Activated CD8-positive, alpha-beta memory T cell treated with anti-CD3 and anti-CD28 coated beads, Interleukin-2, amount 10 ng/mL, durations not matched to agents 7 days and 5 days (primary cell): ENCODE data around the gene U2AF1L4. TPM values are rescaled to one million over a fixed set of nuclear protein-coding genes. Genes with fewer than 3 reads are reported as not detected.

ENCODE experiments used
- ATAC-seq: fragments of 150-1000 bp; cut with Tn5 transposase; one replicate; pipeline ENCODE4 v1.10.0; 2021; ENCODE audit warnings: moderate library complexity
- CTCF ChIA-PET: fragments of 350-600 bp; sonication (Branson Sonifier 250); formaldehyde crosslinking; loops from one replicate; lab custom pipeline; 2021; ENCODE audit warnings: antibody characterized with exemption; lab: Charles Lee
- DNase-seq: peaks from one replicate; pipeline ENCODE4 v3.0.0-alpha.2; 2020
- H3K27ac Mint-ChIP-seq: one replicate; pipeline ENCODE4 v1.8.0; 2021; ENCODE audit warnings: mild to moderate bottlenecking, mixed read lengths
- H3K27me3 Mint-ChIP-seq: one replicate; pipeline ENCODE4 v1.8.0; 2021; ENCODE audit warnings: mixed read lengths
- H3K36me3 Mint-ChIP-seq: one replicate; pipeline ENCODE4 v1.8.0; 2021; ENCODE audit warnings: mild to moderate bottlenecking, mixed read lengths
- H3K4me1 Mint-ChIP-seq: one replicate; pipeline ENCODE4 v1.8.0; 2021; ENCODE audit warnings: mixed read lengths
- H3K4me3 Mint-ChIP-seq: one replicate; pipeline ENCODE4 v1.8.0; 2021; ENCODE audit warnings: mild to moderate bottlenecking, moderate library complexity, mixed read lengths
- H3K9me3 Mint-ChIP-seq: one replicate; pipeline ENCODE4 v1.8.0; 2022; ENCODE audit warnings: low read depth, mixed read lengths
- total RNA-seq, 2 experiments: library from RNA; stranded (reverse); gene quantifications; one replicate each; pipeline ENCODE4 v1.2.3, GENCODE V29; 2021

U2AF1L4 gene
- total RNA-seq, 2 experiments from 2014 or later = 25.1 to 35.6 TPM

GRCh38 chr19:35748106-35749020 lies 3.1 kb upstream of the U2AF1L4 start, which contains the start of gene LIN37:
LIN37 (plus strand) TSS chr19:35748576; CDS start chr19:35748725, 149 bp downstream.
- H3K36me3 Mint-ChIP-seq = peaks cover 4% of the 10 kb centered on the region
- no peaks in the 10 kb centered on the region for H3K9me3 Mint-ChIP-seq
- H3K4me3 Mint-ChIP-seq = peak within 1 kb of the TSS; percentile 96
- peak; percentile 100 for DNase-seq
- H3K4me1 Mint-ChIP-seq = peaks cover 52% of the 10 kb centered on the region
- peak; percentile 77 for ATAC-seq
- CTCF ChIA-PET = interaction anchor here (0.8 to 2.2 kb wide), 11 partner anchors 8 to 184 kb away, joined by 3 to 9 read pairs (median 5); partner anchors contain the start of gene PROSER3
- H3K27ac Mint-ChIP-seq = peak within 1 kb of the TSS; percentile 96
- H3K27me3 Mint-ChIP-seq = no peaks in the 10 kb centered on the region

DNA sequence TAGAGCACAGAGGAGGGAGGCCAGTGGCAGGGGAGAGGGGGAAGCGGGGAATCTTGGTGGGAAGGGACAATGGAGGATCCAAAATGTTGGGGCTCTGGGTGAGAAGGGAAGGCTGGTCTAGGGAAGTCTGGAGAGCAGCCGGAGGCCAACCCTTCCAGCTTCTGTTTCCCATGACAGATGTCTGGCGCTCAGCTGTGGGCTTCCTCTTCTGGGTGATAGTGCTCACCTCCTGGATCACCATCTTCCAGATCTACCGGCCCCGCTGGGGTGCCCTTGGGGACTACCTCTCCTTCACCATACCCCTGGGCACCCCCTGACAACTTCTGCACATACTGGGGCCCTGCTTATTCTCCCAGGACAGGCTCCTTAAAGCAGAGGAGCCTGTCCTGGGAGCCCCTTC lies 1.3 kb upstream of the U2AF1L4 start:
- Mint-ChIP-seq H3K36me3 (peaks cover 10% of the 10 kb centered on the region), H3K9me3 (no peaks in the 10 kb centered on the region), H3K27me3 (no peaks in the 10 kb centered on the region), H3K4me1 (peaks cover 64% of the 10 kb centered on the region), H3K4me3 (peak overlapping the region; percentile 89), H3K27ac (peak overlapping the region; percentile 100)
- CTCF ChIA-PET = interaction anchor here (2.2 to 2.7 kb wide), 2 partner anchors 11 to 52 kb away, joined by 5 to 12 read pairs; partner anchors contain the start of gene PROSER3
- DNase-seq (no peak), ATAC-seq (no peak)

DNA sequence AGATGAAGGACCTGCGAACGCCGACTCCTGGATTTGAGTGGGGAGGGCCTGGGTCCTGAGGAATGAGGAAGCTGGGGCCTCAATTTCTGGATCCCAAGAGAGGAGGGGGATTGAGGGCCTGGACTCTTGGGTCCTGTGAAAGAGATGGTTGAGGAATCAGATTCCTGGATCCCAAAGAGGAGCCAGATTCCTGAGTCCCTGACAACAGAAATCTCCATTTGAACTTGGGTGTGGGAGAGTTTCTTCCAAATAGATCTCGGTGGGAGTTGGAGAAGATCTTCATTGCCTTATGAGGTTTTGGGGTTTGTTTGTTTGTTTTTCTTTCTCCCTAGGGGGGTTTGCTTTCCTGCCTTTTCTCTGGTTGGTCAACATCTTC lies 857 bp upstream of the U2AF1L4 start:
- H3K4me1 Mint-ChIP-seq = peaks cover 64% of the 10 kb centered on the region
- H3K27me3 Mint-ChIP-seq = no peaks in the 10 kb centered on the region
- CTCF ChIA-PET = interaction anchor here (0.6 to 2.7 kb wide), 6 partner anchors 15 to 1341 kb away, joined by 3 to 12 read pairs (median 4); no protein-coding TSS in a partner anchor
- peaks cover 10% of the 10 kb centered on the region for H3K36me3 Mint-ChIP-seq
- ATAC-seq = no peak
- peak overlapping the region; percentile 100 for H3K27ac Mint-ChIP-seq
- no peaks in the 10 kb centered on the region for H3K9me3 Mint-ChIP-seq
- peak overlapping the region; percentile 89 for H3K4me3 Mint-ChIP-seq
- no peak for DNase-seq

DNA sequence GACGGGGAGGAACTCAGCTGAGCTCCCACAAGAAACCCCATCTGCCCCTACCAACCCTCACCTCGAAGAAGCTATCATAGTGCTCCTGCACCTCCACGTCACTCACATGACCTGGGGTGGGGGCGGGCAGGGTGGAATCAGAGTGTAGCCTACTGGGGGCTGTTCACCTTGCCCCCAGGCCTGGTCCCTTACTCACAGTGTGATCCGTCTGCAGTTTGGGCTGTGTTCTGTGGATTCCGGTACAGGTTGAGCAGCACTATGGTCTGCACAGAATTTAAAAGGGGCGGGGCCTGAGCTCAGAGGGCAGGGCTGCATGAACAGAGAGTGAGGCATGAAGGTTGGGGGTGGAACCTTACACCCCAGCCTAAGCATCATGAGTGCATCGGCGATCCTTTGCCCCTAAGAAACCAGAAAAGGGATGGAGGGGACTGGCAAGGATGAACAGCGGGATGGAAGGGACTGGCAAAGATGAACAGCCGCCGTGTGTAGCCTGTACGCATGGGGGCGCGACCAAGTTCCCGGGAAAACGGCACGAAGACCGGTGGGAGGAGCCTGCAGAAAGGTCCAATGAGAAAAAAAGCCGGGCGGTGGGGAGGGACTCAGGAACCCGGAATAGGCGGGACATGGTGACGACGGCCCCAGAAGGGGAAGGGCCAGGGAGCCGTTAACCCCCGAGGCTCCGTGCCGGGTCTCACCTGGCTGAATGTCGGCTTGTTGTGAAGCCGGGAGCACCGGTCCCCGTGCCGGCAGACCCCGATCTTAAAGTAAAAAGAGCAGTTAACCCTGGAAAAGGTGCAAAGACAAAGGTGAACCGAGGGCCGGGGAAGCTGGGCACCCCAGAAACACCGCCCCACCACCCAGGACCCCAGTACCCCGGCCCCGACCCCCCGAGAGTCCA lies 539 bp downstream of the U2AF1L4 start:
- ATAC-seq (peak; percentile 58), DNase-seq (peak; percentile 97)
- Mint-ChIP-seq H3K4me1 (peaks cover 61% of the 10 kb centered on the region), H3K4me3 (peak overlapping the region; percentile 89), H3K36me3 (peaks cover 10% of the 10 kb centered on the region), H3K27me3 (no peaks in the 10 kb centered on the region), H3K9me3 (no peaks in the 10 kb centered on the region), H3K27ac (peak overlapping the region; percentile 100)
- CTCF ChIA-PET = interaction anchor here (0.9 to 2.7 kb wide), 10 partner anchors 16 to 159 kb away, joined by 3 to 12 read pairs (median 4); no protein-coding TSS in a partner anchor

DNA sequence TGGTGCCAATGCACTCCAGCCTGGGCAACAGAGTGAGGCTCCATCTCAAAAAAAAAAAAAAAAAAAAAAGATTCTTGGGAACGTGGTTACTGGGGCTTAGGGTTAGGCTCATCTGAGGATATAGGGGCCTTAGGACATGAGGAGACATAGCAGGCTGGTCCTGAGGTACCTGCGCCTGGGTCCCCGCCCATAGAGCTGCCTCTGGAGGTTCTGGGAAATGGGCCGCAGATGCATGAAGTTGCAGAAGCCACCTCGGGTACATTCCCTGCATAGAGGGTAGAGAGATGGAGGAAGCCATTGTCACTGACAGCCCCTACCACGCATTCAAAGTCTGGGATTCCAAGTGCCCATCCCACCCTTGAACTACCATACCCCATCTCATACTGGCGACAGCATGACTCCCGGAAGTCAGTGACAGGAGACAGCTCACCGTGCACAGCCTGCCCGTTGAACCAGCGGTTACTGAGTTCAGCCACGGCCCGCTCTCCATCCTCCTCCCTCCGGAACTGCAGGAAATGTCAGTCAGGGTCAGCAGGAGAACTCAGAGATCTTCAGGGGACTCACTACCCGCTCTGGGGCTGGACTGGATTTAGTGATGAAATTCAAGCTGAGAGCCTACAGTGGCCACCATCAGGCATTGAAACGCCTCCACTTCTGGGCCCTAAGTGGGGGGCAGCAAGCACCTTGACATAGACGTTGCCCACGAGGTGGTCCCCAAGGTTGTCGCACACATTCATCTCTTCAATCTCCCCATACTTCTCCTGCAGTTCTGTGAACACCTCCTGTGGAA lies 1.4 kb downstream of the U2AF1L4 start:
- CTCF ChIA-PET = interaction anchor here (1.2 to 2.7 kb wide), 6 partner anchors 31 to 160 kb away, joined by 3 to 12 read pairs (median 5); no protein-coding TSS in a partner anchor
- peak overlapping the region; percentile 89 for H3K4me3 Mint-ChIP-seq
- no peaks in the 10 kb centered on the region for H3K9me3 Mint-ChIP-seq
- H3K4me1 Mint-ChIP-seq = peaks cover 60% of the 10 kb centered on the region
- peaks cover 12% of the 10 kb centered on the region for H3K36me3 Mint-ChIP-seq
- ATAC-seq = no peak
- DNase-seq = no peak
- H3K27ac Mint-ChIP-seq = peak overlapping the region; percentile 100
- H3K27me3 Mint-ChIP-seq = no peaks in the 10 kb centered on the region

GRCh38 chr19:35742121-35742724 lies 3.0 kb downstream of the U2AF1L4 start, which contains the start of gene IGFLR1:
IGFLR1 (minus strand) TSS chr19:35742452; CDS start chr19:35741180, 1,272 bp downstream.
- DNase-seq (peak; percentile 85), ATAC-seq (no peak)
- Mint-ChIP-seq H3K4me3 (peak within 1 kb of the TSS; percentile 84), H3K36me3 (peaks cover 25% of the 10 kb centered on the region), H3K27me3 (no peaks in the 10 kb centered on the region), H3K4me1 (peaks cover 49% of the 10 kb centered on the region), H3K9me3 (no peaks in the 10 kb centered on the region), H3K27ac (peak within 1 kb of the TSS; percentile 100)
- CTCF ChIA-PET = interaction anchor here (1.0 to 1.8 kb wide), 4 partner anchors 24 to 137 kb away, joined by 3 to 7 read pairs (median 5); no protein-coding TSS in a partner anchor

GRCh38 chr19:35741203-35741515 lies 4.1 kb downstream of the U2AF1L4 start:
- no peaks in the 10 kb centered on the region for H3K27me3 Mint-ChIP-seq
- peaks cover 26% of the 10 kb centered on the region for H3K36me3 Mint-ChIP-seq
- peak overlapping the region; percentile 100 for H3K27ac Mint-ChIP-seq
- ATAC-seq (no peak), DNase-seq (no peak)
- CTCF ChIA-PET = interaction anchor here (0.6 to 2.2 kb wide), 13 partner anchors 10 to 230 kb away, joined by 3 to 10 read pairs (median 4); partner anchors contain the start of gene HSPB6
- H3K9me3 Mint-ChIP-seq = no peaks in the 10 kb centered on the region
- H3K4me1 Mint-ChIP-seq = peaks cover 42% of the 10 kb centered on the region
- H3K4me3 Mint-ChIP-seq = peak overlapping the region; percentile 84

DNA sequence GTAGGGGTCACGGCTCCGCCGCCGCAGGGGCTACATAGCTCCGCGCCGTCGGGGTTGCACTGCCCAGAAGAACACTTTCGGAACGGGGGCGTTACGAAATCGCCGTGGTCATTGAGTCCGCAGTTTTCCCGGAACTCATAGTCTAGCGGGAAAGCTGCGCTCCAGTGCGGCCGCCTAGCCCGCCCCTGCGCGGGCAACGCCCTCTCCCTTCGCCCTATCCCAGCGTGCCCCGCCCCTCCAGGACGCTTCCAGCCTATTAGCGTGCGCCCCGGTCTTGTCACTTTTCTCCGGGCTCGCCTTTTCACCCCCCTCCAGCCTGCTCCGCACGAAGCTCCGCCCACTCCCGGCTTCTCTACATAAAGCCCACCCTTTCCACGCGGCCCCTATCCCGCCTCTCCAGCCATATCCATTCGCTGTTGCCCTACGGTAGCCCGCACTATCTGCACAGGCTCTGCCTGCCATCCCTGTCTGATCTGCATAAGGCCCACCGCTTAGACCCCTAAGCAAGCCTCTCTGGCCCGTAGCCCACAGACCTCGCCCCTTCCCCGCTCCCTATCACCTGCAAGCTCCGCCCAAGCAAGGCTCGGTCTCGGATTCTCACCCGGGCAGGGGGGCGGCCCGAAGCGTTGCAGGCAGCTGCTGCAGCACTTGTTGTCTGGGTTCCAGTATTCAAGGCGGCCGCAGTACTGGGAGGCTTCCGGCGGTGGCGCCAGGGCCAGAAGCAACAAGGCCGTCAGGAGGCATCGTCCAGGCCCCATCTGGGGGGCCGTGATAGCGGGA lies 4.6 kb downstream of the U2AF1L4 start:
- Mint-ChIP-seq H3K9me3 (no peaks in the 10 kb centered on the region), H3K4me3 (peak overlapping the region; percentile 84), H3K4me1 (peaks cover 37% of the 10 kb centered on the region), H3K27me3 (no peaks in the 10 kb centered on the region), H3K36me3 (peaks cover 27% of the 10 kb centered on the region), H3K27ac (peak overlapping the region; percentile 96)
- CTCF ChIA-PET = interaction anchor here (0.6 to 2.2 kb wide), 17 partner anchors 8 to 230 kb away, joined by 3 to 10 read pairs (median 4); partner anchors contain the start of genes HSPB6 and LIN37
- DNase-seq (peak; percentile 99), ATAC-seq (peak; percentile 72)

DNA sequence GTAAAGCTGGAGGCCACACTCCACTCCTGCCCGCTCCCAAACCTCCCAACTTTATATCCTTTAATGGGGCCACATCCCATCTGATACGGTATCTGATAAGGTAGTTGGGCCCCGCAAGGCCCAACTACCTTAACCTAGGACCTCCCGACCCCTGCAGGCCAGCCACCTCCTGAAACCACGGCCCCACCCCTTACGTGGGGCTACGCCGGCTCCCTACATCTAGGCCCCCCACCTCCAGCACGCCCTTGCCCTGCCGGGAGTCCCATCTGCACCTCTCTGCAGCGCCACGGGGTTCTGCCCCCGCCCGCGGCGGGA lies 5.2 kb downstream of the U2AF1L4 start:
- Mint-ChIP-seq H3K9me3 (no peaks in the 10 kb centered on the region), H3K4me1 (peaks cover 34% of the 10 kb centered on the region), H3K27me3 (no peaks in the 10 kb centered on the region), H3K4me3 (peak overlapping the region; percentile 84), H3K36me3 (peaks cover 29% of the 10 kb centered on the region), H3K27ac (peak overlapping the region; percentile 55)
- DNase-seq (no peak), ATAC-seq (peak; percentile 20)
- CTCF ChIA-PET = interaction anchor here (1.0 to 2.2 kb wide), 15 partner anchors 9 to 229 kb away, joined by 3 to 10 read pairs (median 4); partner anchors contain the start of genes HSPB6 and LIN37

DNA sequence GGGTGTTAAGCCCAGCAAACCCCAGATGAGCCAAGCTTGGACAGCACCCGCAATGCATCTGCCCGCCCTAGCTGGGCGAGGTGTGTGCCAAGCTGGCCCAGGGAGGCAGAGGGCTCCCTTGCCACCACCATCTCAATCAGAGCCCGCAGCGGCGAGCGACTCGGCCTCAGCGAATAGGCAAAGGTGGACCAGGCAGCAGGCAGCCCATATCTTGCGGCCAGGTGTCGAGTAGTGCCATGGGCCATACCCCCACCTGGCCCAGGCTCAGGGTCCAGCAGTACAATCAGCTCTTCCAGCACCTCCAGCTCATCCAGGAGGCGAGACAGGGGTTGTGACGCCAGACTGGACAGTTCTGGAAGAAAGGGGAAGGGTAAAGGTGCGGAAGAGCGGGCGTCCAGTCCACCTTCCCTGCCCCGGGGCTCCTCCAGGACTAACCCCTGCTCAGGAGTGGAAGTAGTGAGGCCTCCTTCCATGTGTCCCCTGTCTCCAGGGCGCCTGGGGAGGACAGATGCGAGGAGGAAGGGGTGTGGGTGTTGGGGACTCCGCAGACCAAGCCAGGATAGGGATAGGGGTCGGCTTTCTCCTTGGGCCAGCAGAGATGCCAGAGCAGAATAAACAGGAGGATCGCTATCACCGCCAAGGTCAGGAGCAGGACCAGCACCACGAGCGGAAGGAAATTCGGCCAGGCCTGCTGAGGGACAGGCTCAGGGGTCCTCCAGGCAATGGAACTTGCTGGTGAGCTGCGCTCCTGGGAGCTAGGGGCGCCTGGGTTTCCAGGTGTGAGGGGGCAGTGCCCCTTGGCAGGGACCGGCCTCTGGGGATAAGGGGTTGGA lies 5.7 kb downstream of the U2AF1L4 start:
- Mint-ChIP-seq H3K4me3 (peak overlapping the region; percentile 84), H3K27ac (no peak overlapping the region), H3K9me3 (no peaks in the 10 kb centered on the region), H3K4me1 (peaks cover 32% of the 10 kb centered on the region), H3K27me3 (no peaks in the 10 kb centered on the region), H3K36me3 (peaks cover 34% of the 10 kb centered on the region)
- DNase-seq (no peak), ATAC-seq (no peak)
- CTCF ChIA-PET = interaction anchor here (1.0 to 2.2 kb wide), 9 partner anchors 9 to 229 kb away, joined by 3 to 10 read pairs (median 4); partner anchors contain the start of genes HSPB6 and LIN37
